ENCODE data around the gene DNAJB12.

- TF ChIP-seq ZNF510 (tag by site-specific recombination; IDR thresholded peaks at IDR 0.05; ENCODE audit: insufficient replicate concordance) (no peak), ZNF398 (tag by site-specific recombination; IDR thresholded peaks at IDR 0.05) (peak; percentile 98), TSHZ1 (tag by site-specific recombination; IDR thresholded peaks at IDR 0.05; ENCODE audit: borderline replicate concordance) (no peak), BCL11A (tag by site-specific recombination; IDR thresholded peaks at IDR 0.05; ENCODE audit: low read depth) (no peak), SCRT1 (tag by site-specific recombination; IDR thresholded peaks at IDR 0.05; ENCODE audit: borderline replicate concordance) (peak; percentile 95), CTCF (tag by site-specific recombination; IDR thresholded peaks at IDR 0.05) (peak; percentile 88), ZBTB6 (tag by site-specific recombination; IDR thresholded peaks at IDR 0.05) (no peak), ZNF76 (tag by site-specific recombination; IDR thresholded peaks at IDR 0.05; ENCODE audit: borderline replicate concordance, low read depth) (no peak), ZSCAN5A (tag by site-specific recombination; IDR thresholded peaks at IDR 0.05) (no peak), ZNF777 (tag by site-specific recombination; IDR thresholded peaks at IDR 0.05; ENCODE audit: borderline replicate concordance) (no peak), PRDM1 (tag by site-specific recombination; IDR thresholded peaks at IDR 0.05) (no peak)
These were observed 22.9 kb downstream of the DNAJB12 start for GRCh38 chr10:72331575-72332422.
